ENCODE data around the gene AFF2.

AFF2 gene

DNA sequence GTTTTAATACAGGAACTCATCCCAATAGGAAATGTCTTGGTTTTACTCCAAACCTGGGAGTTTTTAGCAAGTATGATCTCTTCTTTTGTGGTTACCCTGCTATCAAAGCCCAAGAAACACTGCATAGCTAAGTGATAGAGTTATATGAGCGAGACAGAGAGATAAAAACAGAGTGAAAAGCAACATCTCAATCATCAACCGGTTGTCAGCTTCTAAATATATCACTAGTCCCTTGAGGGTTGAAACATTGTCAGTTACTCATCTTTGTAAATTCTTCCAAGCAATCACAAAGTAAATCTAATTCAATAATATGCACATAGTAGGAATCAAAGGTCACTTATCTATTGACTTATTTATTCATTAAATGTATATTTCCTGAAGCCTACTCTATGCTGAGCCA lies 520.7 kb downstream of the AFF2 start:
- Histone ChIP-seq H3K27me3 (ENCODE audit: low read depth, low read length) (no peaks in the 10 kb centered on the region), H3K4me3 (ENCODE audit: low read depth in 1 of 2, low read length in 2 of 2) (no peak overlapping the region), H3K9me3 (ENCODE audit: control insufficient read depth in 1 of 2, low read length in 2 of 2) (peaks cover 0 to 5% of the 10 kb centered on the region in 2 donors), H3K36me3 (ENCODE audit: control insufficient read depth in 1 of 2, insufficient read depth in 2 of 2, low read length in 2 of 2) (no peaks in the 10 kb centered on the region), H3K4me1 (ENCODE audit: control insufficient read depth in 1 of 2, insufficient read depth in 2 of 2, low read length in 2 of 2) (no peaks in the 10 kb centered on the region), H3K27ac (ENCODE audit: low read length) (no peak overlapping the region)

DNA sequence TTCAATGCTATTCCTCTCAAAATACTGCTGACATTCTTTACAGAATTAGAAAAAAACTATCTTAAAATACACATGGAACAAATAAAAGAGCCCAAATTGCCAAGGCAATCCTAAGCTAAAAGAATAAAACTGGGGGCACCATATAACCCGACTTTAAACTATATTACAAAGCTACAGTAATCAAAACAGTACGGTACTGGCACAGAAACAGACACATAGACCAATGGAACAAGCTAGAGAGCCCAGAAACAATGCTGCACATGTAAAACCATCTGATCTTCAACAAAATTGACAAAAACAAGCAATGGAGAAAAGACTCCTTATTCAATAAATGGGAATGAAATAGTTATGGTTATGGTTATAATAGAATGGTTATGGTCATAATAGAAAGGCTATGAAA lies 522.1 kb downstream of the AFF2 start:
- Histone ChIP-seq H3K27ac (ENCODE audit: low read length) (no peak overlapping the region), H3K27me3 (ENCODE audit: low read depth, low read length) (no peaks in the 10 kb centered on the region), H3K9me3 (ENCODE audit: control insufficient read depth in 1 of 2, low read length in 2 of 2) (peaks cover 0 to 5% of the 10 kb centered on the region in 2 donors), H3K4me3 (ENCODE audit: low read depth in 1 of 2, low read length in 2 of 2) (no peak overlapping the region), H3K4me1 (ENCODE audit: control insufficient read depth in 1 of 2, insufficient read depth in 2 of 2, low read length in 2 of 2) (no peaks in the 10 kb centered on the region), H3K36me3 (ENCODE audit: control insufficient read depth in 1 of 2, insufficient read depth in 2 of 2, low read length in 2 of 2) (no peaks in the 10 kb centered on the region)

- no peaks in the 10 kb centered on the region for H3K4me1 ChIP-seq (ENCODE audit: control insufficient read depth in 1 of 2, insufficient read depth in 2 of 2, low read length in 2 of 2)
- H3K27ac ChIP-seq (ENCODE audit: low read length), result no peak overlapping the region
- no peaks in the 10 kb centered on the region for H3K36me3 ChIP-seq (ENCODE audit: control insufficient read depth in 1 of 2, insufficient read depth in 2 of 2, low read length in 2 of 2)
- no peaks in the 10 kb centered on the region for H3K27me3 ChIP-seq (ENCODE audit: low read depth, low read length)
- no peaks in the 10 kb centered on the region for H3K9me3 ChIP-seq (ENCODE audit: control insufficient read depth in 1 of 2, low read length in 2 of 2)
- H3K4me3 ChIP-seq (ENCODE audit: low read depth in 1 of 2, low read length in 2 of 2), result no peak overlapping the region
These were observed 532.0 kb downstream of the AFF2 start for GRCh38 chrX:149032449-149032848.

DNA sequence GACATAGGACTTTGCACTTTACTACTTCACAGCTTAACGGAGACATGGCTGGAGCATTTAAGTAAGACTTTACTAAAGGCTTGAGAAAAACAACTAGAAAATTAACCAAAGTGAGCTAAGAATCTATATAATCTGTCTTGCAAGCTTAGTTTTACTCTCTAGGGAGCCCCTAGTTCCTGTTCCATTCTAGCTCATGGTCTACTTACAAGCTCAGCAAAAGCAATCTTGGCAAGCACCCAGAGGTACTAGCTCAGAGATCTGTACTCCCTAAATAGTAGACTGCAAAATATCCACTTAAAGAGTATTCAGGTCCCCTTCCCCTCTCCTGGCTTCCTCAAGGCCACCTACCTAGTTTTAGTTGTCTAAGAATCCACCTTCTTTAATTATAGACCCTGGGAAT lies 535.7 kb downstream of the AFF2 start:
- Histone ChIP-seq H3K36me3 (ENCODE audit: control insufficient read depth in 1 of 2, insufficient read depth in 2 of 2, low read length in 2 of 2) (no peaks in the 10 kb centered on the region), H3K27ac (ENCODE audit: low read length) (no peak overlapping the region), H3K4me1 (ENCODE audit: control insufficient read depth in 1 of 2, insufficient read depth in 2 of 2, low read length in 2 of 2) (no peaks in the 10 kb centered on the region), H3K9me3 (ENCODE audit: control insufficient read depth in 1 of 2, low read length in 2 of 2) (no peaks in the 10 kb centered on the region), H3K4me3 (ENCODE audit: low read depth in 1 of 2, low read length in 2 of 2) (no peak overlapping the region), H3K27me3 (ENCODE audit: low read depth, low read length) (no peaks in the 10 kb centered on the region)

DNA sequence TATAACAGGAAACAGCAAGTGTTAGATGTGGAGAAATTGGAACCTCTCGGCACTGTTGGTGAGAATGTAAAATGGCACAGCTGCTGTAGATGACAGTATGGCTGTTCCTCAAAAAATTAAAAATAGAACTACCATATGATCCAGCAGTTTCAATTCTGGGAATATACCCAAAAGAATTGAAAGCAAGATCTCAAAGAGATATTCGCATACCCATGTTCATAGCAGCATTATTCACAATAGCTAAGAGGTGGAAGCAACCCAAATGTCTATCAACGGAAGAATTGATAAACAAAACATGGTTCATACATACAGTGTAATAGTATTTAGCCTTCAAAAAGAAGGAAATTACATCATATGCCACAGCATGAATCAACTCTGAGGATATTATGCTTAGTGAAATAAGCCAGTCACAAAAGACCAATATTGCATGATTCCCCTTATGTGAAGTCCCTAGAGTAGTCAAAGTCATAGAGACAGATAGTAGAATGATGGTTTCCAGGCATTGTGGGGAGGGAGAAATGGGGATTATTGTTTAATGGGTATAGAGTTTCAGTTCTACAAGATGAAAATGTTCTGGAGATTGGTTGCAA lies 537.0 kb downstream of the AFF2 start:
- H3K27ac ChIP-seq (ENCODE audit: low read length), result no peak overlapping the region
- H3K4me3 ChIP-seq (ENCODE audit: low read depth in 1 of 2, low read length in 2 of 2), result no peak overlapping the region
- H3K27me3 ChIP-seq (ENCODE audit: low read depth, low read length), result no peaks in the 10 kb centered on the region
- no peaks in the 10 kb centered on the region for H3K36me3 ChIP-seq (ENCODE audit: control insufficient read depth in 1 of 2, insufficient read depth in 2 of 2, low read length in 2 of 2)
- no peaks in the 10 kb centered on the region for H3K9me3 ChIP-seq (ENCODE audit: control insufficient read depth in 1 of 2, low read length in 2 of 2)
- H3K4me1 ChIP-seq (ENCODE audit: control insufficient read depth in 1 of 2, insufficient read depth in 2 of 2, low read length in 2 of 2), result no peaks in the 10 kb centered on the region

GRCh38 chrX:149039057-149039456 lies 538.6 kb downstream of the AFF2 start:
- Histone ChIP-seq H3K27me3 (ENCODE audit: low read depth, low read length) (no peaks in the 10 kb centered on the region), H3K4me1 (ENCODE audit: control insufficient read depth in 1 of 2, insufficient read depth in 2 of 2, low read length in 2 of 2) (no peaks in the 10 kb centered on the region), H3K9me3 (ENCODE audit: control insufficient read depth in 1 of 2, low read length in 2 of 2) (no peaks in the 10 kb centered on the region), H3K27ac (ENCODE audit: low read length) (no peak overlapping the region), H3K4me3 (ENCODE audit: low read depth in 1 of 2, low read length in 2 of 2) (no peak overlapping the region), H3K36me3 (ENCODE audit: control insufficient read depth in 1 of 2, insufficient read depth in 2 of 2, low read length in 2 of 2) (no peaks in the 10 kb centered on the region)

DNA sequence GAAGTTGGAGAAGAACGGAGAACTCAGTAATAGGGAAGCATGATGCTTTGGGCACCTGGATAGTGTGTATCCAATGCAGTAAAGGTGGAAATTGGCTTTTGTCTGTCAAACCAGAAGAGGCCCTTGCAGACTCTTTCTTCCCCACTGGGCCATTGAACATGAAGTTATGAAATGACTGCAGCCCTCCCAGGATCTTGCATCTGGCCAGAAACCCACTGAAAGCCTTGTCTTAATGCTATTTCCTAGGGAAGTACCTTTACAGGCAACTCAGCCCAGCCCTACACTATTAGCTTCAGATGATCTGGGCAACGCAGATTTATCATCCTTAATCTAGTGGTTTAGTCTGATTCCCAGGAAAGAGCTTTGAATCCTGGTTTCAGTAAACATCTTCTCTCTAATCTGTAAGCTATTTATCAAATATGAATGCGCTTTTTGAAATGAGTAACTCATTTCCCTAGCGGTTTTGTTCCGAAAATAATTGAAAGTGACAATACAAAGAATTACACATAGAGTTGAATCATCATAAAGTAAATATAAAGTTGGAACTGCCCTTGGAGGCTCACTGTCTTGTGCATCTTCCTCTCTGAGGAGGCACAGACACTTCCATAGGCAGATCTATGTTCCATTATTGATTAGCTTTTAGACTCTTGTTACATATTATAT lies 540.6 kb downstream of the AFF2 start:
- Histone ChIP-seq H3K27me3 (ENCODE audit: low read depth, low read length) (no peaks in the 10 kb centered on the region), H3K9me3 (ENCODE audit: control insufficient read depth in 1 of 2, low read length in 2 of 2) (no peaks in the 10 kb centered on the region), H3K4me3 (ENCODE audit: low read depth in 1 of 2, low read length in 2 of 2) (no peak overlapping the region), H3K4me1 (ENCODE audit: control insufficient read depth in 1 of 2, insufficient read depth in 2 of 2, low read length in 2 of 2) (no peaks in the 10 kb centered on the region), H3K36me3 (ENCODE audit: control insufficient read depth in 1 of 2, insufficient read depth in 2 of 2, low read length in 2 of 2) (no peaks in the 10 kb centered on the region), H3K27ac (ENCODE audit: low read length) (no peak overlapping the region)

DNA sequence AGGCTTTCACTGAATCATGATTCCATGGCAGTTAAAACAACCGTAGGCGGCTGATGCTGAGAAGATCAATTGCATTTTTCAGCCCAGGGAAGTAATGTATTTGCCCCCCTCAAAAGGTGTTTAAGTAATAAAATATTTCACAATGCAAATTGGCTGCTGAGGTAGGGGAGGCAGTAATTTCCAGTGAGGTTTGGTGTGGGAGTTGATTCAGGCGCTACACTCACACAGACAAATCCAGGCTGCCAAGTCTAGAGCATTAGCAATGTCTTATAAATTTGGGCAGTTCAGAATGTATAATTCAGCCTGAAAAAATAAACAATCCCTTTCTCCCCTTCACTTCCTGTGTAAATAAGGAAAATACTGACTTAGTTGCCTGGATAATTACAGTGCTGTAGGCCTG lies 543.0 kb downstream of the AFF2 start:
- H3K4me1 ChIP-seq (ENCODE audit: control insufficient read depth in 1 of 2, insufficient read depth in 2 of 2, low read length in 2 of 2), result no peaks in the 10 kb centered on the region
- no peaks in the 10 kb centered on the region for H3K9me3 ChIP-seq (ENCODE audit: control insufficient read depth in 1 of 2, low read length in 2 of 2)
- no peak overlapping the region for H3K4me3 ChIP-seq (ENCODE audit: low read depth in 1 of 2, low read length in 2 of 2)

DNA sequence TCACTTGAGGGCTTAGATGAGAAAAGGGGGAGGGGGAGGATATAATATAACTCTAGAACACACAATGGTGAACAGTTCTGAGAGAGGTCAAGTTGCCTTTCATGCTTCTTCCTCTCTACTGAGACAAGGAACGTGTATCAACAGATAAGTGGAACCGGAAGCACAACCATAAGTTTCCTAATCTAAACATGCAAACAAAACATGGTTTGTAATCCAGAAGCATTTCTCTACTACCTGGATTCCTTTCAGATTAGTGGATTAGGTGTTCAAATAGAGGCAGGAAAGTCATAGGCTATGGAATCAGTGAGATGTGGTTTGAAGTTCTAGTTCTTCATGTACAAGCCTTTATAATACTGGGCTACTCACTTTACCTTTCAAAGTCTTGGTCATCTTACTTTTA lies 544.1 kb downstream of the AFF2 start:
- Histone ChIP-seq H3K36me3 (ENCODE audit: control insufficient read depth in 1 of 2, insufficient read depth in 2 of 2, low read length in 2 of 2) (no peaks in the 10 kb centered on the region), H3K4me1 (ENCODE audit: control insufficient read depth in 1 of 2, insufficient read depth in 2 of 2, low read length in 2 of 2) (no peaks in the 10 kb centered on the region), H3K27me3 (ENCODE audit: low read depth, low read length) (no peaks in the 10 kb centered on the region)

More for the DNA sequence above, 543.0 kb downstream of the AFF2 start:
- Histone ChIP-seq H3K36me3 (ENCODE audit: control insufficient read depth in 1 of 2, insufficient read depth in 2 of 2, low read length in 2 of 2) (no peaks in the 10 kb centered on the region), H3K27me3 (ENCODE audit: low read depth, low read length) (no peaks in the 10 kb centered on the region), H3K27ac (ENCODE audit: low read length) (no peak overlapping the region)

DNA sequence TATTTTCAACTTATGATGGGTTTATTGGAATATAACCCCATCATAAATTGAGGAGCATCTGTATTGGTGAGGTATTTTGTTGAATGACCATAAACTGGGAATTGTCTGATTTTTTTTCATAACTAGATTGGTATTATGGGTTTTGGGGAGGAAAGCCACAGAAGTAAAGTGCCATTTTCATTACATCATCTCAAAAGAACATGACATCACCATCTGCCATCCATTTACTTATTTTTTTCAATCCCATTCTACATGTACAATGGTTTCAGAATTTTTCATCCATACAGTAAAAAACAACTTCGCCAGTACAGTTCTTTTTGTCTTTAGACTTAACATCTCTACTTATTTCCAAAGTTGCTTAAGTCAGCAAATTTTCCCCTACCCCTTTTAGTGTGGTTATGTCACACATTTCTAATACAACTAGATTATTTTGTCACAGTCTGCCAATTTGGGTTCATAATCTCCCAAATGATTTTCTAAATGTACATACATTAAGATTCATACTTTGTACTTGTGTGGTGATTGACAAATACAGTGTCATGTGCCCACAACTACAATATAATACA lies 545.3 kb downstream of the AFF2 start:
- Histone ChIP-seq H3K36me3 (ENCODE audit: control insufficient read depth in 1 of 2, insufficient read depth in 2 of 2, low read length in 2 of 2) (no peaks in the 10 kb centered on the region), H3K4me1 (ENCODE audit: control insufficient read depth in 1 of 2, insufficient read depth in 2 of 2, low read length in 2 of 2) (no peaks in the 10 kb centered on the region), H3K4me3 (ENCODE audit: low read depth in 1 of 2, low read length in 2 of 2) (no peak overlapping the region), H3K9me3 (ENCODE audit: control insufficient read depth in 1 of 2, low read length in 2 of 2) (no peaks in the 10 kb centered on the region), H3K27me3 (ENCODE audit: low read depth, low read length) (no peaks in the 10 kb centered on the region), H3K27ac (ENCODE audit: low read length) (no peak overlapping the region)

More for the DNA sequence above, 544.1 kb downstream of the AFF2 start:
- H3K27ac ChIP-seq (ENCODE audit: low read length), result no peak overlapping the region
- H3K9me3 ChIP-seq (ENCODE audit: control insufficient read depth in 1 of 2, low read length in 2 of 2), result no peaks in the 10 kb centered on the region
- H3K4me3 ChIP-seq (ENCODE audit: low read depth in 1 of 2, low read length in 2 of 2), result no peak overlapping the region

Data from muscle layer of duodenum (tissue), 2 donors.